Left lobe of liver (tissue), 2 donors: ENCODE data around the gene PLCG1. TPM values are rescaled to one million over a fixed set of nuclear protein-coding genes. Genes with fewer than 3 reads are reported as not detected.

Experiments used
- ATAC-seq: fragments of 200-7000 bp; cut with Tn5 transposase; one replicate; pipeline ENCODE4 v1.9.1; 2020; ENCODE audit warnings: mild to moderate bottlenecking, moderate library complexity
- DNase-seq: peaks from one replicate; pipeline ENCODE4 v3.0.0-alpha.2; 2020; ENCODE audit warnings: low spot score
- total RNA-seq: library from RNA; stranded (reverse); gene quantifications from one replicate; pipeline ENCODE4 v1.2.1, GENCODE V29; 2021
- donor health status: DM: no; HTN: no; CAD: no; lungs with moderate emphysema.
- donor health status: DM: no; HTN: yes; CAD: no.

Gene PLCG1
- total RNA-seq, 1 donor from 2014 or later = 17.5 TPM

- no peak for ATAC-seq
- peak; percentile 34 for DNase-seq
Measured at GRCh38 chr20:41176711-41177552, 39.6 kb downstream of the PLCG1 start.

DNA sequence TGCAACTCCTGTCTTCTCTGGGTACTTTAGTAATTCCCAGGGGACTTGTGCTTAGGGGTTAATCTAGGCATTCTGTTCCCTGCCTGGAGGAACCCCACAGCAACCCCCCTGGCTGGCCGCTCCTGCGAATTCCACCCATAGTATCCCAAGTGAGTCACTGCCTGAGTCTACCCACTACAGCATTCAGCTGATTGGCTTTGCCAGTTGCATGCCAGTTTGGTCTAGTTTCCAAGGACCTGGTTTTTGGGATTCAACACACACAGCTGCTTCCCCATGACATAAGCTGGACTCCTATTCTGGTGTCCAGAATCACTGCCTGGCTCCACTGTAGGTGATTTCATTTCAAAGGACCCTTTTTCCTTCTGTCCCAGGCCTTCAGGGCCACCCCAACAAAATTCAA is 40.3 kb downstream of the PLCG1 start:
- DNase-seq (peak; percentile 33), ATAC-seq (no peak)

DNA sequence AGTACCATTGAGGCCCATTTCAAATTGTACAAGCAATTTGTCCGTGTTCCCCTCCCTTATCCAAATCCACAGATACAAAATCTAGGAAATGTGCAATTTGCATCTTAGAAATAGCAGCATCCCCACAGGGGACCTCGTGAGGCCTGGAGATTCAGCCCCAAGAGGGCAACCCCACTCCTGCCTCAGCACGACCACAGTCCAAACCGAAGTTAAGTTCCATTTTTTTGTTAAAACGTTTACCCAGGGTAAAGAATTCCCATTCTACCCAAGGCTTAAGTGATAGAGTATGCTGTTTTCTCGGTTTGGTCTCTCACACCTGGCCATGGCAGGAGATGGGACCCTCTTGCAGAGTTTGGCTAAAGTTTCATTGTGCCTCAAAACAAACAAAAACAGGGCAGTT is 41.2 kb downstream of the PLCG1 start:
- no peak for ATAC-seq
- no peak for DNase-seq

GRCh38 chr20:41178904-41179432 is 41.6 kb downstream of the PLCG1 start:
- DNase-seq (peak; percentile 45), ATAC-seq (no peak)

- DNase-seq = no peak
- no peak for ATAC-seq
Measured at GRCh38 chr20:41179961-41180360, 42.6 kb downstream of the PLCG1 start.

DNA sequence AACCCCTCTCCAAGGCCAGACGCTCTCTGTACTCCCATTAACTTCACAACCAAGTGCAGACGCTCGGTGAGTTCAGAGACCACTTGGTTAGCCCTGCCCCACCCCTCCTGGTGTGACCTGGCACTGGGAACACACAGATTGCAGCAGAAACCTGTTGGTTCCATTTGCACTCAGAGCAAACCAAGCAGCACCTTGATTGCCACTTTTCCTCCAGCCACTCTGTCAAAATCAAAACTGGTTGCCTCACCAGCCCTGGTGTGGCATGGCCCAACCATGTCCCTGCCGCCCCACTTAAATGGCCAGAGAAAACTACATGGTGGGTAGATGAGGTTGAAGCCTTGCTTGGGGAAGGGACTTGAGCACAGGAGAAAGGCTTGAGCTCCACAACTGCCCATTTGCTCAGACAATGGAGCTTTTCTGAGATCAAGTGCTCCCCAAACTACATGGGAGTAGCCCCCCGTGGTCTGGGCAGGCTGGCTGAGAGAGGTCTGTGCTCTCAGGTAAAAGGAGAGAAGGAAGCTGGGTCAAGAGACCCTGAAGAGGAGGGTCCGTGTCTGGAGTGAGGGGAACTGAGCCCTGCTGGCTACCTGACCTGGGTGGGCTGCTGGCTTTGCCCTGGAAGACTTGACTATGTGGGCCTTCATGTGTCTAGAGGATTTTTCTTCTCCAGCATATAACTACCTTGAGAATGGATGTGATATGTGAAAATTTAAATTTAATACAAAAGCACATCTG is 43.4 kb downstream of the PLCG1 start:
- ATAC-seq (no peak), DNase-seq (no peak)

GRCh38 chr20:41181567-41181966 is 44.2 kb downstream of the PLCG1 start:
- DNase-seq (no peak), ATAC-seq (no peak)

DNA sequence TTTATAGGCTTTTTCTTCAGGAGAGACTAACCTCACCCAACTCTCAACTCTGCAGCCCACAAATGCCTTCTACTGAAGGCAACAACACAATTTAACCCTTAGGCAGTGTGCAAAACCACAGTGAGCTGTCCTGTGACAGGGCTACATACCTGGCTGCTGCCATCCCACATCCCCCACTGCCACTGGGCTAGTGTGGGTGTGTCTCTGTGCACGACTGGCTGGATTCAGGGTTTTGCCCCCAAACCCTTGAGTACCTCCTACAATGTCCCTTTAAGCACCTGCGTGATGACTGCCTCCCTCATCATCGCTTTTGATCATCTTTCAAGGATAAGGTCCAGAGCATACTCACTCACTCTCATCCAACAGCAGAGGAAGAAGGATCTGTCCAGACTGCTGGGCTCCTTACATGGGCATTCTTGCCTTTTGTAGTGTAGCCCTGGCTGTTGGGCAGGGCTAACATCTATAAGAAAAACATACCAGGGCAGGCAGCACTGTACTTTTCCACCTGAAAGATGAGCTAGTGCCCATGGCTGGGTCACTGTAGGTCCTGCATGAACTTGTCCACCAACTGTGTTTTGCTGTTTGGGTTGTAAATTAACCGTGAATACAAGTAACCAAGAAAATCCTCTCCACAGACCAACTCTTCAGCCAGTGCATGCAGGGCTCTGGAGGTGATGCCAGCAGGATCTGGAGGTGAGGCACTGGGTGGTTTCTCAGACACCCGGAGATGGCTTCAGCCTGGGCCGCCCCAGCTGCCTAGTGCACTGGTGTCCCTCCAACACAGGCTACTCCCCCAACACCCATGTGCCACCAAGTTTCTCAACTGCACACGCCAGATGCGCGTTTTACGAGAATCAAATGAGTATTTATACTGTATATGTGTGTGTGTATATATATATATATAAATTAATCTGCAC is 45.2 kb downstream of the PLCG1 start:
- DNase-seq = peak; percentile 35
- ATAC-seq = no peak

DNA sequence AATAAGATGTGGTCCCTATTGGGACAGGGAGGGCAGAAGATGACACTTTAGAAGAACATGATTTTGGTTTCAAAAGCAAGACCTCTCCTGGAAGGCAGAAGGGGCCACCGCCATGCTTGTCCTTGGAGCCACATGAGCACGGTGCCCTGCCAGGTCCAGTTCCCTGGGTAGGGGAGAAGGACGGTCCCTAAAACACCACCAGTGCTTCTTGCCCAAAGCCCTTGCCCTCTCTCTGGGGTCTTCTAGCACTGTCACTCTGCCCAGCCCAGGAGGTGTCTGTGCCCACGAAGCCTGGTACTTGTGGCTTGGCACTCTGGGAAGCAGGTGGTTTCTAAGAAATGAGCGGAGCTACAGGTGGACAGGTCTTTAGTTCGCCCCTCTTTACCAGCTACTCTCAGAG is 46.0 kb downstream of the PLCG1 start:
- ATAC-seq = no peak
- DNase-seq = peak; percentile 38

GRCh38 chr20:41183831-41184230 is 46.5 kb downstream of the PLCG1 start:
- DNase-seq (no peak), ATAC-seq (no peak)

DNA sequence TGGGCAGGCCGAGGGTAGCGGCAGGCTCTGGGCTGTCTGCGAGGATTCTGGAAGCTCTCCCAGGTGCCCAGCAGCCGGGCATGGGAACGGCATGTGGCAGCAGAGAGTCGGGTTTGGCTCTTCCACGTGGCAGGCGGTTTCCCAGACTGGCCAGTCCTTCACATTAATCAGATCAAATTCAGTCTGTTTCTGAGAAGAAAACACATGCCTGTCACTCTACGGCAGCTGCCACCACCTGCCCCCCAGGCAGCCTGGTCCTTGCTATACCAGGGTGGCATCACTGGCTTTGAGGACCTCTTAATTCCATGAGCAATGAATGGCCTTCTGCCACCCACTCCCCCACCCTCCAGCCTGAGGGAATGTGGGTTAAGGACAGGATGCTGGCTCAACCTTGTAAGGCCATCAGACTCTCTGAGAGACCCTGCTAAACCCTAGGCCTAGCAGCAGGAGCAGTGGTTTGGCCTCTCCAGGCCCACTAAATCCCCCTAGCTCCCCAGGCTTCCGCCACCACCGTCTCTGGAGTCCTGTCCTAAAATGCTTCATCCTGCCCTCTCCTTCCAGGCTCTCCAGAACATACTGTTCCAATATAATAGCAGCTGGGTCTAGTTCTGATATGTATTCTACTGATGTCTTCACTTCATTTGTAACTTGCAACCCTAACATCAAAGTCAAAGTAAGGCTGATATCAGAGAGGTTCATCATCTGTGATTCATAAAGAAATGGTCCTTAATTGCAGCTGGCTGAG is 47.8 kb downstream of the PLCG1 start:
- DNase-seq = no peak
- ATAC-seq = no peak

GRCh38 chr20:41187668-41188067 is 50.3 kb downstream of the PLCG1 start:
- DNase-seq = no peak
- no peak for ATAC-seq

DNA sequence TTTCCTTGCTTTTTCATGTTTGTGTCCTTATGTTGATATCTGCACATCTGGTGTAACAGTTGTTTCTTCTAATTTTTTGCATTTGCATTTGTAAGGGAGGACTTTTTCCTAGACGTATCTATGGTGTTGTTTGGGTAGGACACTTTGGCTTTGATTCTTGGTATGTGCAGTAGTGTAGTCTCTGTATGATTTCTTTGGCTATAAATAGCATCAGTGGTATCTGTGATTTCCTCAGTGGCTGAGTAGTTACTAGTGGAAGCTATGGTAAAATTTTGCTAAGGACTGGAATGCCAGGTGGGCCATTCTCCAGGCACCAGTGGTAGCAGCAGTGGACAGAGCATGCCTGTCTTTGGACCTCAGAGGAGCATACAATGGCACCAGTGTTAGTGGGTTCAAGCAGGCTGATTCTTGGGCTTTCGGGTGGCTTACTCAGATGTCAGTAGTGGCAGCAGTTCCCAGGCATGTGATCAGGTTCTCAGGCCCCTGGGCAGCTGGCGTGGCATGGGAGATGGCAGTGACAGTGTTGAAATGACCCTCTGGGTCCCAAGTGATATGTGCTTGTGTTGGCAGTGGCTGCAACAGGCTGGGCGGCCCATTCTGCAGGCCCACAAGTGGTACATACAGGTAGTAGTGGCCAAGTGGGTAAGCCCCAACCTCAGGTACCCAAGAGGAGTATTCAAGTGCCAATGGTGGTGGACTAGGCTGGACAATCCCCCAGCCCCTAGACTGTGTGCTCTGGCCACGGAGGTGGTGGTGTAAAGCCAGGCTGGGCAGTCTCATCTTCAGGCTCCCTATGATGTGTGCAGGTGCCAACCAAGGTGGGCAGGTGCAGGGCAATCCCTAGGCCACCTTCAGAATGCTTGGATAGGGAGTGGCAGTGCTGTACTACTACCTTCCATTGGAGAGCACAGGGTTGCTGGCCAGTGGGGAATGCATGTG is 54.5 kb downstream of the PLCG1 start:
- ATAC-seq (peak; percentile 21), DNase-seq (no peak)

DNA sequence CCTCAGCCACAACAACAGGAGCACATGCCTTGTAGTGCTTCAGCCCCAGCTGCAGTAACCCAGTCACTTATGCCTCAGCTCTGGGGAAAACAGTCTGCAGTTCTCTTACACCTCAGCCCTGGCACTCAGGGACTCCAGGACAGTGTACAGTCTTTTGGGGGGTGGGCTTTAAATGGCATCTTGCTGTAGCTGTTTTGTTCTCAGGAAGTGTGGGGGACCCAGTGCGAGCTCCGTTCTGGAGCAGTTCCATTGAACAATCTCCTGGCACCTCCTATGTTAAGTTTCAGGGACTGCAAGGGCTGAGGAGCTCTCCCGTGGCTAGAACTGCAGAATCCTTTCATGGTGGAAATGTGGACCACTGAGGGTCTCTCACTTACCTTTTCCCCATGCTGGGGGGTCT is 55.2 kb downstream of the PLCG1 start:
- ATAC-seq (no peak), DNase-seq (no peak)

GRCh38 chr20:41196653-41197225 is 59.4 kb downstream of the PLCG1 start:
- no peak for DNase-seq
- peak; percentile 19 for ATAC-seq

GRCh38 chr20:41198443-41198842 is 61.1 kb downstream of the PLCG1 start:
- ATAC-seq (no peak), DNase-seq (no peak)

DNA sequence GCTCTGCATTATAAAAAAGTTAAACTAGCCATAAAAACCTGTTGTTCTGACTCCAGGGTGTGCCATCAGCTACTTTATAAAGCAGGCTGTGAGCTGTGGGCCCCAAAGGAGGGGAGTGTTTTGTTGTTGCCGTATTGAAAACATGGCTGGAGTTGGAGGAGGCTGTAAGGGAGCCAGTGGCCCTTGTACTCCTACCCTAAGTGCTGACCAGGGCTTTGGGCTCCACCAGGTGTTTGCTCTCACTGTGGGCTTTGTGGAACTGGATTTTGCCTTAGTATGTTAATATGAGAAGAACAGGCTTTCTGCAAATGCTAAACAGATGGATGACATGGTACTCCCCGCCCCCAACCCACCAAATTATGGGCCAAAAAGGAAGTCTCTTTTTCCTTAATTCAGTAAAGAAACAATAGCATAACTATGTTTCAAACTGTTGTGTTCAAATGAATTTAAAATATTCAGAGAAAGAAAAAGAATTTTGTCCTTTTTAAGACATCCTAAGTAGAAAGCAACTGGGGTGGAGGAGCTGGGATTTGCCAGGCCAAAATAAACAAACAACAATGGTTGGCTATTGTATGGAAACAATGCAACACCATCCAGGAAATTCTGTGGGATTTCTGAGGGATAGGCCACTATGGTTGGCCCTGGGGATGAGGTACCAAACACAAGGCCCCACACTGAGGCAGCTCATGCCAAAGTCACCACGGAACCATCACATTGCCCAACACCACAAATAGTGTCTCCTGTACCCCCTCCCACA is 63.3 kb downstream of the PLCG1 start:
- ATAC-seq = no peak
- no peak for DNase-seq

DNA sequence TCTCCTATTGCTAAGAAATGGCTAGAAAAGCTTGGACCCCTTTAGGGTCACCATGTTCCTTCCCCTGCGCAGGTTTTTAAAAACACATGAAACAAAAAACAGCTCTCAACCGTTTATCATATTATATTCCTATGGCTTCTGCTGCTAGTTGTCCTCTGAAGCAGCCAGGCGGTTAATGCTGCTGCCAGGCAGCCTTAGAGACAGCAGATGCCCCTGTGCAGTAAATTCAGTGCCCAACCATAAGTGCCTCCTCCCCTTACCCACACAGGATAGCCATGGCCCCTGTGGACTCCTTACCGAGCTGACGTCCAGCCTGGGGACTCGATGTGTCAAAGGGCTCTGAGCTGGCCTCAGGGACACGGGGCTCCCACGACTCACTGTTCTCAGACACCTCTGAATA is 64.4 kb downstream of the PLCG1 start:
- DNase-seq (no peak), ATAC-seq (no peak)
